Stimulated activated CD4-positive, alpha-beta T cell treated with anti-CD3 and anti-CD28 coated beads, Interleukin-15, amount 100 ng/mL, for 48 hours (primary cell): Measurements from ENCODE around the gene EIF1B.
A peak's percentile ranks its signal among the peaks of the same experiment; 100 is the strongest.
"Not testable (repeated sequence)": the region's sequence is repeated elsewhere in the genome, so short reads cannot be mapped to it uniquely, and the experiment has no call there.

ENCODE experiments used
- DNase-seq, 2 donors: peaks; one replicate each; pipeline ENCODE4 v3.0.0-alpha.2; 2020; ENCODE audit warnings: low read depth in 2 of 2

The EIF1B gene

DNA sequence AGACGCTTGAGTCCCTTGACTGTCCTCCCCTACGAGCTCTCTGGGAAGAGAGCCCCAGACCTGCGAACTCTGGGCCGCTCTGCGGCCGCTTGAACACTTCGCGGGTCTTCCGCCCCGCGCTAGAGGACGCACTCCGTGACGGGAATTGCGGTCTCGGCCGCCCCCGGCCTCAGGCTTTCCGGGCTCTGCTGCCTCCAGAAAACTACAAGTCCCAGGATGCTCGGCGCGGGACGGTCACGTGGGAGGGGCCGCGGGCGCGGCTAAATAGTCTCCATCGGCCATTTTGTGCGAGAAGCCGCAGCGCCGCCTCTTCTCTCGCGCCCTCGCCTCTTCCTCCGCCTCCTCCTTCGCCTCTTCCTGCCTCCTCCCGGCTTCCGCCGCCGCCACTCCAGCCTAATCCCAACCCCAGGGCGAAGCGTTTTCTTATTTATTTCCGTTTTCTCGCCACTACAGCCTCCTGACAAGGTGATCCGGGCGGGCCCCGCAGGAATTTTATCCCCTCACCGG, at the start of gene EIF1B:
Gene EIF1B (plus strand): TSS at position 290 of the 507 bp plus-strand sequence. CDS start 235 bp downstream, outside the sequence.
- peak; percentile 95 for DNase-seq

- DNase-seq, result no peak
These were observed 47.2 kb upstream of the EIF1B start for GRCh38 chr3:40262331-40262730.

DNA sequence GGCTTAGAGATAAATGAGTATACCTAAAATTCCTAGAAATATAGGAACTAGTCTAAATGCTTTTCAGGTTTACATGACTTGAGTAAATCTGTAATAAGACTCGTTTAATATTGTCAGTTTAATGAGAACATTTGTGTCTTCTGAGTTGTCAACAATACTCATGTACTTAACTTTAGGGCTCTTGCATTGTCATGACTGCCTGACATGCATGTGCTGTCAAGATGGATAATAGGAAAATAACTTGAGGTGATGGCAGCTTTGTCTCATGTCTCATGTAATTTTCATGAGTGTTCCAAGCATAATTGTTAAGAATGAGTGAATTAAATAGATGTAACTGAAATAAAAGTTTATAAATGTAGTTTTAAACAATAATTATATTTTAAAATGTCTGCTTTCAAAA, 45.1 kb upstream of the EIF1B start:
- DNase-seq, result no peak

- DNase-seq, result no peak
These were observed 44.3 kb upstream of the EIF1B start for GRCh38 chr3:40265181-40265580.

GRCh38 chr3:40267937-40268724, 41.4 kb upstream of the EIF1B start:
- no peak for DNase-seq

DNA sequence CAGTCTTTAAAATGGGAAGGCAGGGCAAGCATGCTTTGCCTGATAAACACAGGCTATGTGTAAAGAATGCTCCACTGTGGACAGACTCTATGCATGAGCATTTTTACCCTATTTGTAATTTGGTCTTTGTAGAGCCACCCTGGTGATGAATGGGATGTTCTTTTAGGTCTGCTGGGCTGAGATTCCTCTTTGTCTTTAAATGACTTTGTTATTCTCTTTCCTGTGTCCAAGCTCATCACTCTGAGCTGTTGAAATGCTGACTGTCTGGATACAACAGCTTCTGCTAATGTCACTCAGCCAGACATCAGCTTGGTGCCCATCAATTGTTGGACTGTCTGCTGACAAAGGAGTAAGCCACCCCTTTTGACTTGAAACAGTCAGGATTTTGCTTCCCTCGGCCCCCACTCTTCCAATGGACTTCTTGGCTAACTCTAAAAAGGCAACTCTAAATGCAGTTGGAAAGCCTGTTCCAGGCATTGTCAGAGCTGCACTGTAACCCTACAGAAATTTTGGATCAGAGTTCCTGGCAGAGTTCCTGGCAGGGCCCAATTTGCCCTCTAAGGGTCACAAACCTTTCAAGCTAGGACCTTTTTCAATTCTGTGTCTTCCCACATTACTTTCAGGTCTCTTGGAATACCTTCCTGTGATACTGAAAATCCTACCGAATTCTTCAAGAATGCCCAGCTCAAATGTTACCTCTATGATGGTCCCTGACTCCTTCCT, 40.5 kb upstream of the EIF1B start:
- DNase-seq, result no peak

DNA sequence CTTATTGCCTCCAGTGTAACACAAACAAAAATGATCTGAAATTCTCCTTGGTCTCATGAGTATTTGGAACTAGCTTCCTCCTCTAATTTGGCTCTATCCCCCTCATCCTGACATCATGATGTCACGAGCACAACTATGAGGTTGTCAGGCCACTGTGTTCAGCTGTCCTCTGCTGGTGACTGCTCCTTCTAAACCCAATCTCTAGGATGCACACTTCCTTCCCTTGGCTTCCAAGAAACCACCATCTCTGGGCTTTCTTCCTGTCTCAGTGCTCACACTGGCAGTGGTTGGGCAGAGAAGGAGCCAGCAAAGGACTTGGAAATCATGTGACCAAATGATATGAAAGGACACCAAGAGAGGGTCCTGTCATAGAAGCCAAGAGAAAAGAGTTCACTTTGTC, 30.7 kb upstream of the EIF1B start:
- no peak for DNase-seq

DNA sequence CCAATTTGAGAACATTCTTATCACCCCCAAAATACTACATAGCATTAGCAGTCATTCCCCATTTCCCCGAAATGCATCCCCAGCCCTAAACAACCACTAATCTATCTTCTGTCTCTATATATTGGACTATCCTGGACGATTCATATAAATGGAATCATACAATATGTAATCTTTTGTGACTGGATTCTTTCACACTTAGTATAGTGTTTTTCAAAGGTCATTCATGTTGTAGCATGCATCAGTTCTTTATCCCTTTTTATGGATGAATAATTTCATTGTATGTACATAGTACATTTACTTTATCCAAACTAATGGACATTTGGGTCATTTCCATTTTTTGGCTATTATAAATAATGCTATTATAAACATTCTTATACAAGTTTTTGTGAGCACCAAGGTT, 27.5 kb upstream of the EIF1B start:
- DNase-seq, result no peak

DNA sequence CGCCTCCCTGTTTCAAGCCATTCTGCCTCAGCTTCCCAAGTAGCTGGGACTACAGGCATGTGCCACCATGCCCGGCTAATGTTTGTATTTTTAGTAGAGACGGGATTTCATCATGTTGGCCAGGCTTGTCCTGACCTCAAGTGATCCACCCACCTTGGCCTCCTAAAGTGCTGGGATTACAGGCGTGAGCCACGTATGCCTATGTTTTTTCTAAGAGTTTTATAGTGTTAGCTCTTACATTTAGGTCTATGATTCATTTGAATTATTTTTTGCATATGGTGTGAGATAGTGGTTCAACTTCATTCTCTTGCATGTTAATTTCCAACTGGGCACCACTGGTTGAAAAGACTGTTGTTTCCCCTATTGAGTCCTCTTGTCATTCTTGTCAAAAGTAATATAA, 26.4 kb upstream of the EIF1B start:
- not testable (repeated sequence) for DNase-seq

- DNase-seq, result no peak
These were observed 22.3 kb upstream of the EIF1B start for GRCh38 chr3:40287248-40287647.

GRCh38 chr3:40290396-40290795, 19.1 kb upstream of the EIF1B start:
- DNase-seq, result no peak

GRCh38 chr3:40291471-40291870, 18.0 kb upstream of the EIF1B start:
- DNase-seq, result no peak

GRCh38 chr3:40292637-40293349, 16.7 kb upstream of the EIF1B start:
- DNase-seq, result no peak

- no peak for DNase-seq
These were observed 15.1 kb upstream of the EIF1B start for GRCh38 chr3:40294434-40294833.

DNA sequence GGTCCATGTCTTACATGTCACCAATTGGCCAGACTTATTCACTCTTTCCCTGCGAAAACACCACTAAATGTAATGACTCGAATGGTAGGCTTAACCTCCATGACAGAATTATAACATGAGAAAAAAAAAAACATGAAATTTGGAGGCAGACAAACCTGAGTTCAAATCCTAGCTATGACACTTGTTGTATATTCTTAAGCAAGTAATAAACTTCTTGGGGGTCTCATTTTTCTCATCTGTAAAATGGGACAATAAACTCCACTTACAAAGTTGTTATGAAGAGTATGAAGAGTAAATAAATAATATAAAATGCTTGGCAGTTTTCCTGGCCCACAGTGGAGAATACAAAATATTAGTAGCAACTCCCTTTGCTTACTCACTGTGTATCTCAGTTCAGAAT, 11.4 kb upstream of the EIF1B start:
- DNase-seq, result no peak

- DNase-seq, result no peak
These were observed 10.3 kb upstream of the EIF1B start for GRCh38 chr3:40299130-40299720.

DNA sequence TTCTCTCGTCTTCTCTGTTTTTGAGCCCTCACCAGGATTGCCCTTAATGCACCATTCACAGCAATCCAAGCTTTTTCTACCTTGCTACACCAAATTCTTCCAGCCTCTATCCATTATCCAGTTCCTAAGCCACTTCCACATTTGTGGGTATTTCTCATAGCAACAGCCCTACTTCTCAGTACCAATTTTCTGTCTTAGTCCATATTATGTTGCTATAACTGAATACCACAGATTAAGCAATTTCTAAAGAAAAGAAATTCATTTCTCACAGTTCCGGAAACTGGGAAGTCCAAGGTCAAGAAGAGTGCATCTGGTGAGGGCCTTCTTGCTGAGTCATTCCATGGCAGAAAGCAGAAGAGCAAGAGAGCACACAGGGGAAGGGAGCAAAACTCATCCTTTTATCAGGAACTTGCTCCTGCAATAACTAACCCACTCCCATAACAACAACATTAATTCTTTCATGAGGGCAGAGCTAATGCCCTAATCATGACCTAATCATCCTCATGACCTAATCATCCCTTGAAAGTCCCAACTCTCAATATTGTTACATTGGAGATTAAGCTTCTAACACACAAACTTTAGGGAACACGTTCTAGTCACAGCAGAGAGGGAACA, 9.7 kb upstream of the EIF1B start:
- DNase-seq, result no peak

GRCh38 chr3:40302784-40303183, 6.7 kb upstream of the EIF1B start:
- no peak for DNase-seq

DNA sequence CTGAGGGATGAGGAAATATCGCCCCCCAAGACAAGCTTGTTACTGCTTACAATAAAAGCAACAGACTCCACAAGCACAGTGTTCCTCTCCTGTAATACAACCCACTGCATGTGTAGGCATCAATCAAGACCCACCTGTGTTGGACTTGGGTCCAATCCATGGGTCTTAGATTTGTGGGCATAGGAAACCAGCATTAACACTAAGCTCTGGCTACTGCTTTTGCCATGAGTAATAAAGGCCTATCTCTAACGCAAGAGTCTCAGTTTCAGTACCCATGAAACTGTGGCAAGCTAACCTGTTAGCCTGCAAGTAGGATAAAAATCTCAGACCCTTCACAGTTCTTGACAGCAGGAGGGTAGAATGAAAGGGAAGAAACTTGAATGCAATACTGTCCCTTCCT, 5.2 kb upstream of the EIF1B start:
- DNase-seq, result no peak

DNA sequence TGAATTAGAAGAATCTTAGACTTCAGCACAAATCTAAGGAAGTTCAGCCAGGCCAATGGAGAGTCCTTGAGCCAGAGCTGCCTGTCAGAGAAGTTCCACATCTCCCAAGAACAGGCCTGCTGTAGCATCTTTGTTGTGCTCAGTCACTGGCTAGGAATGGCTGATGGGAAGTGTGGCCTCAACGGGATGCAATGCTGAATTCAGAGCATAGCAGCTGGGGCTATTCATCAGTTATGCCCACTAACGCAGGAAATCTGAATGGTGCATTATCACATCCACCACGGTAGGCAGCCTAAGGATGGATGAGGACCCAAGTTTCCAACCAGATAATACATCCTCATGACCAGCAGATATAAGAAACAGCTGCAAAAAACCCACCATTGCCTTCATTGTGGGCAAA, 3.2 kb upstream of the EIF1B start:
- DNase-seq, result no peak

DNA sequence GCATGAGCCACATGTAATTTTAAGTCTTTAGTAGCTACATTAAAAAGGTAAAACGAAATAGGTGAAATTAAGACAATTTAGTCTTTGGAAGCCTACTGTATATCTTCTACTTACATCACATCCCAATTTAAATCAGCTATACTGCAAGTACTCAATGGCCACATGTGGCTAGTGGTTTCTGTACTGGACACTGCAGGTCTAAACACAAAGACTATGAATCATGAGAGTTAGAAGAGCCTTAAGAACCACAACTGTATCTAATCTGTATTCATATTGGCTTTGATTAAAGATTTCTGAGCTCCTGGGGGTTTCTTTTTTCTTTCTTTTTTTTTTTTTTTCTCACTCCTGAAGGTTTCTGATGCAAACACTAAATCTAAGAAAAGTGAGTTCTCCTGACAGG, 2.3 kb upstream of the EIF1B start:
- no peak for DNase-seq
